PC-9 (cell line): Measurements from ENCODE around the gene BMP4.

Experiments
- EZH2 ChIP-seq: fragments of 200-600 bp; sonication (generic); IDR thresholded peaks from 2 replicates; pipeline ENCODE4 v1.8.0; 2017; ENCODE audit warnings: antibody characterized with exemption, low read depth
- TF ChIP-seq, protein P1 (sequence below): fragments of 200-600 bp; sonication (generic); conservative IDR thresholded peaks from 2 replicates; pipeline ENCODE4 v1.6.1; 2017; ENCODE audit warnings: mixed run types, antibody characterized with exemption, mild to moderate bottlenecking, moderate library complexity

DNA sequence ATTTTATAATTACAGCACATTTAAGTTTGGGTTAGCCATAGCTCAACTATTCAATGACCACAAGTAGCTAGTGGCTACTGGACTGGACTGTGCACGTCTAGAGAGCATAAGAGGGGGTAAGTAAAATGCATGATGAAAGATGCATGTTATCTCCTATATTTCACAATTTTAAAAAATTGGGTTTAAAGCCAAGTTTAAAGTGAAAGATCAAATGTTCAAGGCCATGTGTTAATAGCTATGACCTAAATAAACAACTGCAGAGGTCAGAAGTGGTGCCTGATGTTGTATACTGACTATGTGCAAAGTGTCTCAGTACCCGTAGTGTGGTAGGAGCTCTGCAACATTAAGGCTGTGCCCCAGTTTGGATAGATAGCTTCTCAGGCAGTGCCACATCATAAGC, 48.2 kb downstream of the BMP4 start:
- TF ChIP-seq, protein P1, sequence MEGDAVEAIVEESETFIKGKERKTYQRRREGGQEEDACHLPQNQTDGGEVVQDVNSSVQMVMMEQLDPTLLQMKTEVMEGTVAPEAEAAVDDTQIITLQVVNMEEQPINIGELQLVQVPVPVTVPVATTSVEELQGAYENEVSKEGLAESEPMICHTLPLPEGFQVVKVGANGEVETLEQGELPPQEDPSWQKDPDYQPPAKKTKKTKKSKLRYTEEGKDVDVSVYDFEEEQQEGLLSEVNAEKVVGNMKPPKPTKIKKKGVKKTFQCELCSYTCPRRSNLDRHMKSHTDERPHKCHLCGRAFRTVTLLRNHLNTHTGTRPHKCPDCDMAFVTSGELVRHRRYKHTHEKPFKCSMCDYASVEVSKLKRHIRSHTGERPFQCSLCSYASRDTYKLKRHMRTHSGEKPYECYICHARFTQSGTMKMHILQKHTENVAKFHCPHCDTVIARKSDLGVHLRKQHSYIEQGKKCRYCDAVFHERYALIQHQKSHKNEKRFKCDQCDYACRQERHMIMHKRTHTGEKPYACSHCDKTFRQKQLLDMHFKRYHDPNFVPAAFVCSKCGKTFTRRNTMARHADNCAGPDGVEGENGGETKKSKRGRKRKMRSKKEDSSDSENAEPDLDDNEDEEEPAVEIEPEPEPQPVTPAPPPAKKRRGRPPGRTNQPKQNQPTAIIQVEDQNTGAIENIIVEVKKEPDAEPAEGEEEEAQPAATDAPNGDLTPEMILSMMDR: no peak
- TF ChIP-seq EZH2: no peak
